Neural cell (in vitro differentiated cells): ENCODE data around the gene C1QTNF8. TPM values are rescaled to one million over a fixed set of nuclear protein-coding genes. Genes with fewer than 3 reads are reported as not detected.
A peak's percentile ranks its signal among the peaks of the same experiment; 100 is the strongest.

Experiments
- H2AFZ ChIP-seq: fragments of 200-600, 300-800 bp; sonication (generic), shearing (Covaris generic); 2 replicates; pipeline ENCODE4 v1.6.0; 2014; ENCODE audit warnings: low read depth, mild to moderate bottlenecking, antibody characterized with exemption, low read length, moderate library complexity
- H3F3A ChIP-seq: fragments of 200-600 bp; shearing (Covaris generic); 2 replicates; pipeline ENCODE4 v1.6.1; 2016; ENCODE audit warnings: mild to moderate bottlenecking, moderate library complexity, mixed read lengths, antibody characterized with exemption, low read length; ENCODE audit not compliant: insufficient read depth, poor library complexity, severe bottlenecking
- H3K27ac ChIP-seq: fragments of 200-600, 300-800 bp; sonication (generic), shearing (Covaris generic); 2 replicates; pipeline ENCODE4 v1.5.1; 2014; ENCODE audit warnings: mild to moderate bottlenecking, low read length, moderate library complexity
- H3K27me3 ChIP-seq: fragments of 300-800, 200-600 bp; sonication (generic), shearing (Covaris generic); 2 replicates; pipeline ENCODE4 v1.6.0; 2014; ENCODE audit warnings: mild to moderate bottlenecking, low read depth, low read length, moderate library complexity; ENCODE audit not compliant: insufficient read depth
- H3K36me3 ChIP-seq: fragments of 300-800, 200-600 bp; sonication (generic), shearing (Covaris generic); 2 replicates; pipeline ENCODE4 v1.5.1; 2014; ENCODE audit warnings: mild to moderate bottlenecking, antibody characterized with exemption, low read length, moderate library complexity; ENCODE audit not compliant: insufficient read depth
- H3K4me2 ChIP-seq: fragments of 300-800, 200-600 bp; sonication (generic), shearing (Covaris generic); 2 replicates; pipeline ENCODE4 v1.6.0; 2014; ENCODE audit warnings: mild to moderate bottlenecking, low read length
- H3K4me3 ChIP-seq: fragments of 300-800, 200-600 bp; sonication (generic), shearing (Covaris generic); 2 replicates; pipeline ENCODE4 v1.5.1; 2014; ENCODE audit warnings: mild to moderate bottlenecking, low read length, moderate library complexity
- H3K79me2 ChIP-seq: fragments of 200-600 bp; shearing (Covaris generic); replicated peaks from 2 replicates; pipeline ENCODE4 v1.6.0; 2014; ENCODE audit warnings: mild to moderate bottlenecking, low read length, moderate library complexity; ENCODE audit not compliant: insufficient read depth
- H3K9ac ChIP-seq: fragments of 300-800, 200-600 bp; sonication (generic), shearing (Covaris generic); 2 replicates; pipeline ENCODE4 v1.6.1; 2016; ENCODE audit warnings: mild to moderate bottlenecking, low read length, mixed read lengths
- H3K9me2 ChIP-seq: fragments of 200-600 bp; shearing (Covaris generic); 2 replicates; pipeline ENCODE4 v1.6.1; 2016; ENCODE audit warnings: mild to moderate bottlenecking, low read length, mixed read lengths; ENCODE audit not compliant: insufficient read depth
- H3K9me3 ChIP-seq: fragments of 200-600, 300-800 bp; sonication (generic), shearing (Covaris generic); 2 replicates; pipeline ENCODE4 v1.6.1; 2016; ENCODE audit warnings: mild to moderate bottlenecking, mixed run types, low read length, moderate library complexity, mixed read lengths
- H4K20me1 ChIP-seq: fragments of 200-600 bp; shearing (Covaris generic); 2 replicates; pipeline ENCODE4 v1.6.1; 2016; ENCODE audit warnings: mild to moderate bottlenecking, mixed run types; ENCODE audit not compliant: insufficient read depth
- EP300 ChIP-seq: fragments of 450-650 bp; conservative IDR thresholded peaks from 2 replicates; pipeline ENCODE4 v1.6.1; 2014; ENCODE audit warnings: antibody characterized with exemption, mild to moderate bottlenecking, moderate library complexity; ENCODE audit not compliant: poor library complexity, severe bottlenecking
- EZH2 ChIP-seq: fragments of 200-600, 300-800 bp; shearing (Covaris generic), sonication (generic); IDR thresholded peaks from 2 replicates; pipeline ENCODE4 v1.6.1; 2014; ENCODE audit warnings: antibody characterized with exemption, low read length, borderline replicate concordance, mild to moderate bottlenecking; ENCODE audit not compliant: insufficient read depth, poor library complexity, severe bottlenecking
- MXI1 ChIP-seq: fragments of 450-650 bp; conservative IDR thresholded peaks from 2 replicates; pipeline ENCODE4 v1.6.1; 2014; ENCODE audit warnings: antibody characterized with exemption, mild to moderate bottlenecking; ENCODE audit not compliant: poor library complexity, severe bottlenecking
- POLR2AphosphoS5 ChIP-seq: IDR thresholded peaks from 2 replicates; pipeline ENCODE4 v1.6.1; 2012
- RAD21 ChIP-seq: fragments of 450-650 bp; conservative IDR thresholded peaks from 2 replicates; pipeline ENCODE4 v1.6.1; 2014; ENCODE audit warnings: antibody characterized with exemption, mild to moderate bottlenecking, moderate library complexity
- SMC3 ChIP-seq: fragments of 450-650 bp; conservative IDR thresholded peaks from 2 replicates; pipeline ENCODE4 v1.6.1; 2014; ENCODE audit warnings: antibody characterized with exemption, mild to moderate bottlenecking, moderate library complexity; ENCODE audit not compliant: poor library complexity
- TAF1 ChIP-seq: IDR thresholded peaks from 2 replicates; pipeline ENCODE4 v1.6.1; 2012; ENCODE audit warnings: low read depth
- polyA plus RNA-seq: library from polyadenylated mRNA; depleted of rRNA; stranded (reverse); fragments of >200 nt; gene quantifications from 2 replicates; pipeline ENCODE4 v1.2.3, GENCODE V29; 2014
- TF ChIP-seq, protein P1 (sequence below): IDR thresholded peaks from 2 replicates; pipeline ENCODE4 v1.6.1; 2012; ENCODE audit warnings: borderline replicate concordance
- TF ChIP-seq, protein P2 (sequence below): fragments of 450-650 bp; IDR thresholded peaks from 2 replicates; pipeline ENCODE4 v1.5.1; 2014; ENCODE audit warnings: antibody characterized with exemption, mild to moderate bottlenecking, moderate library complexity; ENCODE audit not compliant: poor library complexity, severe bottlenecking

Gene C1QTNF8
- polyA plus RNA-seq, 1 donor from 2014 or later: 0.79 TPM

DNA sequence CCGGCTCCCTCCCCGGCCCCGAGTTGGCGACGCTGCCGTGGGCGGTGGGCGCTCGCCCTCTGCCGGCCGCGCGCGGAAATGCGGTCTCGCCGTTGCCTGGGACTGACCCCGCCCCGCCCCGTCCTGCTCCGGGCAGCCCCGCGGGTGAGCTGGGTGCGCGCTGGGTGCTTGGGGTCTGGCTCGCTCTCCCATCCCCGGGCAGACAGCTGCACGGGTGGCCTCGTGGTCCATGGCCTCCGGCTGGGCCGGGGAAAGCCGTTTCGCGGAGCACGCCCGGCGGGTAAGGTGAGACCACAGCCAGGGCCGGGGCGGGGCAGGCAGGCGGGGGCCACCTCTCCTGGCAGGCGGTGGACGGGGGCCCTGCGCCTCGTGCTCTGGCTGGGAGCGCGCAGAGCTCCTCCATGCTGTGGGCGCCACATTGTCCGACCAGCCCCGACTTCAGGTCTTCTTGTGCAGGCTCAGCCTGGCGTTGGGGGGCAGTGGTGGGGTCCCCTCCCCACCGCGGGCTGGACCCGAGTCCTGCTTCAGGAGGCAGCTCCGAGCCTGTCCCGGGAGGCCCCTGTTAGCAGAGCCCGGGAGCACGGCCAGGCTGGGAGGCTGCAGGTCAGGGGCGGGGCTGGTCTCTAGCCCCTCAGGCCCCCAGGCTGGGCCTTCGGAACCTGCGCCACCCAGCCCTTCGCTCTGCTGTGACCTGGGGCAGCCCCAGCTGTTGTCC lies 7.0 kb upstream of the C1QTNF8 start:
- Histone ChIP-seq H3K36me3 (no peaks in the 10 kb centered on the region), H2AFZ (no peak overlapping the region), H3K27ac (no peak overlapping the region), H3K79me2 (no peaks in the 10 kb centered on the region), H4K20me1 (no peaks in the 10 kb centered on the region), H3F3A (no peaks in the 10 kb centered on the region), H3K9me2 (no peaks in the 10 kb centered on the region), H3K9ac (peak overlapping the region; percentile 51), H3K4me3 (peak overlapping the region; percentile 62), H3K4me2 (no peak overlapping the region), H3K9me3 (no peaks in the 10 kb centered on the region), H3K27me3 (no peaks in the 10 kb centered on the region)
- TF ChIP-seq EZH2 (no peak), EP300 (no peak), SMC3 (peak; percentile 81), MXI1 (no peak), POLR2AphosphoS5 (no peak), RAD21 (peak; percentile 82), TAF1 (no peak)
- TF ChIP-seq, protein P1, sequence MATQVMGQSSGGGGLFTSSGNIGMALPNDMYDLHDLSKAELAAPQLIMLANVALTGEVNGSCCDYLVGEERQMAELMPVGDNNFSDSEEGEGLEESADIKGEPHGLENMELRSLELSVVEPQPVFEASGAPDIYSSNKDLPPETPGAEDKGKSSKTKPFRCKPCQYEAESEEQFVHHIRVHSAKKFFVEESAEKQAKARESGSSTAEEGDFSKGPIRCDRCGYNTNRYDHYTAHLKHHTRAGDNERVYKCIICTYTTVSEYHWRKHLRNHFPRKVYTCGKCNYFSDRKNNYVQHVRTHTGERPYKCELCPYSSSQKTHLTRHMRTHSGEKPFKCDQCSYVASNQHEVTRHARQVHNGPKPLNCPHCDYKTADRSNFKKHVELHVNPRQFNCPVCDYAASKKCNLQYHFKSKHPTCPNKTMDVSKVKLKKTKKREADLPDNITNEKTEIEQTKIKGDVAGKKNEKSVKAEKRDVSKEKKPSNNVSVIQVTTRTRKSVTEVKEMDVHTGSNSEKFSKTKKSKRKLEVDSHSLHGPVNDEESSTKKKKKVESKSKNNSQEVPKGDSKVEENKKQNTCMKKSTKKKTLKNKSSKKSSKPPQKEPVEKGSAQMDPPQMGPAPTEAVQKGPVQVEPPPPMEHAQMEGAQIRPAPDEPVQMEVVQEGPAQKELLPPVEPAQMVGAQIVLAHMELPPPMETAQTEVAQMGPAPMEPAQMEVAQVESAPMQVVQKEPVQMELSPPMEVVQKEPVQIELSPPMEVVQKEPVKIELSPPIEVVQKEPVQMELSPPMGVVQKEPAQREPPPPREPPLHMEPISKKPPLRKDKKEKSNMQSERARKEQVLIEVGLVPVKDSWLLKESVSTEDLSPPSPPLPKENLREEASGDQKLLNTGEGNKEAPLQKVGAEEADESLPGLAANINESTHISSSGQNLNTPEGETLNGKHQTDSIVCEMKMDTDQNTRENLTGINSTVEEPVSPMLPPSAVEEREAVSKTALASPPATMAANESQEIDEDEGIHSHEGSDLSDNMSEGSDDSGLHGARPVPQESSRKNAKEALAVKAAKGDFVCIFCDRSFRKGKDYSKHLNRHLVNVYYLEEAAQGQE: no peak
- TF ChIP-seq, protein P2, sequence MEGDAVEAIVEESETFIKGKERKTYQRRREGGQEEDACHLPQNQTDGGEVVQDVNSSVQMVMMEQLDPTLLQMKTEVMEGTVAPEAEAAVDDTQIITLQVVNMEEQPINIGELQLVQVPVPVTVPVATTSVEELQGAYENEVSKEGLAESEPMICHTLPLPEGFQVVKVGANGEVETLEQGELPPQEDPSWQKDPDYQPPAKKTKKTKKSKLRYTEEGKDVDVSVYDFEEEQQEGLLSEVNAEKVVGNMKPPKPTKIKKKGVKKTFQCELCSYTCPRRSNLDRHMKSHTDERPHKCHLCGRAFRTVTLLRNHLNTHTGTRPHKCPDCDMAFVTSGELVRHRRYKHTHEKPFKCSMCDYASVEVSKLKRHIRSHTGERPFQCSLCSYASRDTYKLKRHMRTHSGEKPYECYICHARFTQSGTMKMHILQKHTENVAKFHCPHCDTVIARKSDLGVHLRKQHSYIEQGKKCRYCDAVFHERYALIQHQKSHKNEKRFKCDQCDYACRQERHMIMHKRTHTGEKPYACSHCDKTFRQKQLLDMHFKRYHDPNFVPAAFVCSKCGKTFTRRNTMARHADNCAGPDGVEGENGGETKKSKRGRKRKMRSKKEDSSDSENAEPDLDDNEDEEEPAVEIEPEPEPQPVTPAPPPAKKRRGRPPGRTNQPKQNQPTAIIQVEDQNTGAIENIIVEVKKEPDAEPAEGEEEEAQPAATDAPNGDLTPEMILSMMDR: peak; percentile 83

DNA sequence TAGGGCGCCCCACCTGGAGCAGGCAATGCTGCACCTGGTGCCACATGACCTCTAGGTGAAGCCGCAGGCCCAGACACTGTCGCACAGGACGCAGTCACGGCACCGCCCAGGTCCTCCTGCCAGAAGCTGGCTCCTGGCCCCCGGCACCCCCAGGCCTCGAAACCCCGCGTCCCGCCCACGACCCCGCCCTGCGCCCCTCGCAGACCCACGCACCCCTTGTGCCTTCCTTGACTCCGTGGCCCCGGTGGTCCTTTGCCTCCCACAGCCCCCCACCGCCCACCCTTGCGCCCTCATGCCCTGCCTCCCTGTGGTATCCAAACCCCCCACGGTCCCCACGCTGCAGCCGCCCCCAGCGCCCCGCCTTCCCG lies 6.3 kb upstream of the C1QTNF8 start:
- TF ChIP-seq EZH2 (no peak), RAD21 (no peak), EP300 (no peak), TAF1 (no peak), POLR2AphosphoS5 (no peak), SMC3 (no peak), MXI1 (no peak)
- TF ChIP-seq, protein P2: no peak
- TF ChIP-seq, protein P1: no peak

More for the DNA sequence above, 6.3 kb upstream of the C1QTNF8 start:
- H3K79me2 ChIP-seq: no peaks in the 10 kb centered on the region
- H3K36me3 ChIP-seq: no peaks in the 10 kb centered on the region
- H3K4me3 ChIP-seq: no peak overlapping the region
- no peaks in the 10 kb centered on the region for H3K9me2 ChIP-seq
- H2AFZ ChIP-seq: no peak overlapping the region
- no peaks in the 10 kb centered on the region for H3K27me3 ChIP-seq
- no peaks in the 10 kb centered on the region for H4K20me1 ChIP-seq
- no peak overlapping the region for H3K4me2 ChIP-seq
- no peaks in the 10 kb centered on the region for H3F3A ChIP-seq
- H3K9ac ChIP-seq: no peak overlapping the region
- H3K27ac ChIP-seq: no peak overlapping the region
- no peaks in the 10 kb centered on the region for H3K9me3 ChIP-seq
